Skeletal muscle tissue (tissue), 1 donor: ENCODE data around the gene OR4C5. TPM values are rescaled to one million over a fixed set of nuclear protein-coding genes. Genes with fewer than 3 reads are reported as not detected.

ENCODE experiments used
- total RNA-seq: library from RNA; depleted of rRNA; stranded (reverse); fragments of >200 nt; gene quantifications from one replicate; pipeline ENCODE4 v1.2.3, GENCODE V29; 2014

The OR4C5 gene
- total RNA-seq, 1 donor from 2014 or later = not detected

Other genes starting within 250 kb of the OR4C5 start
- gene OR4B1, start 149.7 kb downstream of the OR4C5 start, total RNA-seq = not detected
- gene OR4X2, start 121.4 kb downstream of the OR4C5 start, total RNA-seq = not detected
- gene OR4X1, start 102.6 kb downstream of the OR4C5 start, total RNA-seq = not detected
- not detected for gene OR4S1, start 60.2 kb downstream of the OR4C5 start, total RNA-seq
- not detected for gene OR4C3, start 41.5 kb downstream of the OR4C5 start, total RNA-seq
- gene OR4A47, start 122.3 kb upstream of the OR4C5 start, total RNA-seq = not detected